Liver (tissue), 9 donors: Measurements from ENCODE around the gene PDLIM5. TPM values are rescaled to one million over a fixed set of nuclear protein-coding genes. Genes with fewer than 3 reads are reported as not detected.

Experiments
- DNase-seq: peaks from one replicate; pipeline ENCODE4 v3.0.0-alpha.2; 2017; ENCODE audit warnings: low spot score
- H3K27ac ChIP-seq, 2 donors: one replicate each; pipeline ENCODE4 v1.7.0; 2013; ENCODE audit warnings: inconsistent platforms in 2 of 2, low read length in 2 of 2, control low read depth in 1 of 2, low read depth in 1 of 2, mild to moderate bottlenecking in 1 of 2
- H3K27me3 ChIP-seq, 4 donors: one replicate each; pipeline versions ENCODE4 v1.6.1 to v1.7.0; 2013; ENCODE audit warnings: low read length in 3 of 4, inconsistent platforms in 1 of 4, mild to moderate bottlenecking in 1 of 4, moderate library complexity in 1 of 4; ENCODE audit not compliant: control insufficient read depth in 4 of 4, insufficient read depth in 4 of 4
- H3K36me3 ChIP-seq, 4 donors: one replicate each; pipeline versions ENCODE4 v1.6.1 to v1.7.0; 2013; ENCODE audit warnings: low read length in 3 of 4, mild to moderate bottlenecking in 3 of 4, low read depth in 1 of 4, moderate library complexity in 1 of 4; ENCODE audit not compliant: control insufficient read depth in 4 of 4, insufficient read depth in 3 of 4
- H3K4me1 ChIP-seq, 4 donors: one replicate each; pipeline versions ENCODE4 v1.6.1 to v1.7.0; 2013; ENCODE audit warnings: low read length in 3 of 4, mild to moderate bottlenecking in 3 of 4, moderate library complexity in 1 of 4; ENCODE audit not compliant: control insufficient read depth in 4 of 4, insufficient read depth in 4 of 4
- H3K4me3 ChIP-seq, 3 donors: one replicate each; pipeline versions ENCODE4 v1.6.1 to v1.7.0; 2013; ENCODE audit warnings: low read length in 3 of 3, control low read depth in 1 of 3, low read depth in 1 of 3, mild to moderate bottlenecking in 1 of 3
- H3K9ac ChIP-seq, 2 donors: one replicate each; pipeline ENCODE4 v1.7.0; 2013; ENCODE audit warnings: low read length in 2 of 2, mild to moderate bottlenecking in 2 of 2, moderate library complexity in 2 of 2, control low read depth in 1 of 2, low read depth in 1 of 2
- H3K9me3 ChIP-seq, 4 donors: one replicate each; pipeline versions ENCODE4 v1.6.1 to v1.7.0; 2013; ENCODE audit warnings: low read length in 3 of 4; ENCODE audit not compliant: control insufficient read depth in 4 of 4
- EGR1 ChIP-seq, 2 donors: IDR thresholded peaks; 2 replicates each; pipeline ENCODE4 v1.6.1; 2016 to 2018; ENCODE audit warnings: antibody characterized with exemption in 2 of 2, low read depth in 2 of 2
- FOXA1 ChIP-seq: IDR thresholded peaks from 2 replicates; pipeline ENCODE4 v1.6.1; 2016; ENCODE audit warnings: antibody characterized with exemption
- FOXA2 ChIP-seq: IDR thresholded peaks from 2 replicates; pipeline ENCODE4 v1.6.1; 2016; ENCODE audit warnings: antibody characterized with exemption
- GABPA ChIP-seq, 2 donors: IDR thresholded peaks in 1 of 2; conservative IDR thresholded peaks in 1 of 2; 2 replicates each; pipeline ENCODE4 v1.6.1; 2016; ENCODE audit warnings: antibody characterized with exemption in 2 of 2, mild to moderate bottlenecking in 1 of 2, moderate library complexity in 1 of 2
- HNF4A ChIP-seq, 2 donors: conservative IDR thresholded peaks; 2 replicates each; pipeline ENCODE4 v1.6.1; 2016; ENCODE audit warnings: antibody characterized with exemption in 2 of 2, mild to moderate bottlenecking in 2 of 2
- HNF4G ChIP-seq: IDR thresholded peaks from 2 replicates; pipeline ENCODE4 v1.6.1; 2016; ENCODE audit warnings: antibody characterized with exemption
- NR2F2 ChIP-seq: IDR thresholded peaks from 2 replicates; pipeline ENCODE4 v1.6.1; 2016; ENCODE audit warnings: antibody characterized with exemption
- RAD21 ChIP-seq, 2 donors: IDR thresholded peaks; 2 replicates each; pipeline ENCODE4 v1.6.1; 2016; ENCODE audit warnings: antibody characterized with exemption in 2 of 2, mild to moderate bottlenecking in 2 of 2
- RXRA ChIP-seq, 2 donors: IDR thresholded peaks; 2 replicates each; pipeline ENCODE4 v1.6.1; 2017 to 2018; ENCODE audit warnings: antibody characterized with exemption in 2 of 2, mild to moderate bottlenecking in 1 of 2
- SP1 ChIP-seq: IDR thresholded peaks from 2 replicates; pipeline ENCODE4 v1.6.1; 2018; ENCODE audit warnings: antibody characterized with exemption, mild to moderate bottlenecking
- TAF1 ChIP-seq: conservative IDR thresholded peaks from 2 replicates; pipeline ENCODE4 v1.6.1; 2016; ENCODE audit warnings: antibody characterized with exemption, mild to moderate bottlenecking
- YY1 ChIP-seq: IDR thresholded peaks from 2 replicates; pipeline ENCODE4 v1.6.1; 2016; ENCODE audit warnings: antibody characterized with exemption, mild to moderate bottlenecking
- WGBS: extraction: QIAGEN DNeasy Blood & Tissue Kit; methylation state at CpG from one replicate; pipeline ENCODE4 v1.1.7; 2013; 5-methylcytosine and 5-hydroxymethylcytosine counted together
- polyA plus RNA-seq, 2 donors: library from polyadenylated mRNA; stranded (reverse) in 1 of 2; unstranded in 1 of 2; fragments of 200-250 nt in 1 of 2; fragments of >200 nt in 1 of 2; fragmentation: Nextera tagmentation in 1 of 2; extraction: Ambion mirVana in 1 of 2; gene quantifications; one replicate each; pipeline versions ENCODE4 v1.2.1 to v1.2.3, GENCODE V29; 2013 to 2015
- total RNA-seq, 2 donors: library from RNA; depleted of rRNA; stranded (reverse); fragments of >200 nt; gene quantifications; one replicate each; pipeline ENCODE4 v1.2.3, GENCODE V29; 2014
- TF ChIP-seq, protein P1 (sequence below): IDR thresholded peaks from 2 replicates; pipeline ENCODE4 v1.6.1; 2016; ENCODE audit warnings: antibody characterized with exemption
- TF ChIP-seq, protein P2 (sequence below): IDR thresholded peaks from 2 replicates; pipeline ENCODE4 v1.6.1; 2016; ENCODE audit warnings: antibody characterized with exemption
- TF ChIP-seq, protein P3 (sequence below): fragments of 150-350 bp; IDR thresholded peaks from 2 replicates; pipeline ENCODE4 v1.5.1; 2017; ENCODE audit warnings: improper control_type of control experiment, low read depth, low read length; ENCODE audit not compliant: missing input control
- TF ChIP-seq, protein P4 (sequence below): IDR thresholded peaks from 2 replicates; pipeline ENCODE4 v1.6.1; 2016; ENCODE audit warnings: antibody characterized with exemption
- TF ChIP-seq, protein P5 (sequence below): IDR thresholded peaks from 2 replicates; pipeline ENCODE4 v1.6.1; 2016; ENCODE audit warnings: antibody characterized with exemption, mild to moderate bottlenecking
- donor health status: healthy.
- donor health status: healthy.
- donor health status: healthy.
- donor health status: healthy.
- donor health status: healthy.

The PDLIM5 gene
- total and polyA plus RNA-seq, 4 donors: 19.1 to 114 (median 67.8) TPM

DNA sequence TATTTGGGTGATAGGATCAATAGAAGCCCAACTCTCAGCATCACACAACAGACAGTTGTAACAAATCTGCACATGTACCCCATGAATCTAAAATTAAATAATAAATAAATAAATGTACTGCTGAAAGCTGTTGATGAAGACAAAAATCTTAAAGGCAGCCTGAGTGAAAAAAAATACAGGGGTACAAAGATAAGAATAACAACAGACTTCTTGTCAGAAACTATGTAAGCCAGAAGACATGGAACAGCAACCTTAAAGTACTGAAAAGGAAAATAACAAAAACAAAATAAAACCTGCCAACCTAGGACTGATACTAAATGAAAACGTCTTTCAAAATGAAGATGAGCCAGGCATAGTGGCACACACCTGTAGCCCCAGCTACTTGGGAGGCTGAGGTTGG lies 25.0 kb upstream of the PDLIM5 start:
- no peaks in the 10 kb centered on the region for H3K36me3 ChIP-seq
- H3K4me3 ChIP-seq: no peak overlapping the region
- peaks cover 0 to 11% (median 2%) of the 10 kb centered on the region in 4 donors for H3K9me3 ChIP-seq
- no peak overlapping the region for H3K9ac ChIP-seq
- DNase-seq: no peak
- H3K27ac ChIP-seq: no peak overlapping the region
- no peak for TF ChIP-seq GABPA (IDR thresholded peaks at IDR 0.05 in 1 of 2, conservative IDR thresholded peaks at IDR 0.05 in 1 of 2)
- no peak for TF ChIP-seq FOXA1
- TF ChIP-seq EGR1 (IDR thresholded peaks at IDR 0.05; ENCODE audit: low read depth in 2 of 2): no peak
- TF ChIP-seq, protein P1, sequence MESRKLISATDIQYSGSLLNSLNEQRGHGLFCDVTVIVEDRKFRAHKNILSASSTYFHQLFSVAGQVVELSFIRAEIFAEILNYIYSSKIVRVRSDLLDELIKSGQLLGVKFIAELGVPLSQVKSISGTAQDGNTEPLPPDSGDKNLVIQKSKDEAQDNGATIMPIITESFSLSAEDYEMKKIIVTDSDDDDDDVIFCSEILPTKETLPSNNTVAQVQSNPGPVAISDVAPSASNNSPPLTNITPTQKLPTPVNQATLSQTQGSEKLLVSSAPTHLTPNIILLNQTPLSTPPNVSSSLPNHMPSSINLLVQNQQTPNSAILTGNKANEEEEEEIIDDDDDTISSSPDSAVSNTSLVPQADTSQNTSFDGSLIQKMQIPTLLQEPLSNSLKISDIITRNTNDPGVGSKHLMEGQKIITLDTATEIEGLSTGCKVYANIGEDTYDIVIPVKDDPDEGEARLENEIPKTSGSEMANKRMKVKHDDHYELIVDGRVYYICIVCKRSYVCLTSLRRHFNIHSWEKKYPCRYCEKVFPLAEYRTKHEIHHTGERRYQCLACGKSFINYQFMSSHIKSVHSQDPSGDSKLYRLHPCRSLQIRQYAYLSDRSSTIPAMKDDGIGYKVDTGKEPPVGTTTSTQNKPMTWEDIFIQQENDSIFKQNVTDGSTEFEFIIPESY: no peak
- no peak for TF ChIP-seq FOXA2
- TF ChIP-seq TAF1: no peak
- TF ChIP-seq, protein P2, sequence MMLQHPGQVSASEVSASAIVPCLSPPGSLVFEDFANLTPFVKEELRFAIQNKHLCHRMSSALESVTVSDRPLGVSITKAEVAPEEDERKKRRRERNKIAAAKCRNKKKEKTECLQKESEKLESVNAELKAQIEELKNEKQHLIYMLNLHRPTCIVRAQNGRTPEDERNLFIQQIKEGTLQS: no peak
- no peak for TF ChIP-seq NR2F2
- TF ChIP-seq YY1: no peak
- TF ChIP-seq SP1: no peak
- TF ChIP-seq, protein P3, sequence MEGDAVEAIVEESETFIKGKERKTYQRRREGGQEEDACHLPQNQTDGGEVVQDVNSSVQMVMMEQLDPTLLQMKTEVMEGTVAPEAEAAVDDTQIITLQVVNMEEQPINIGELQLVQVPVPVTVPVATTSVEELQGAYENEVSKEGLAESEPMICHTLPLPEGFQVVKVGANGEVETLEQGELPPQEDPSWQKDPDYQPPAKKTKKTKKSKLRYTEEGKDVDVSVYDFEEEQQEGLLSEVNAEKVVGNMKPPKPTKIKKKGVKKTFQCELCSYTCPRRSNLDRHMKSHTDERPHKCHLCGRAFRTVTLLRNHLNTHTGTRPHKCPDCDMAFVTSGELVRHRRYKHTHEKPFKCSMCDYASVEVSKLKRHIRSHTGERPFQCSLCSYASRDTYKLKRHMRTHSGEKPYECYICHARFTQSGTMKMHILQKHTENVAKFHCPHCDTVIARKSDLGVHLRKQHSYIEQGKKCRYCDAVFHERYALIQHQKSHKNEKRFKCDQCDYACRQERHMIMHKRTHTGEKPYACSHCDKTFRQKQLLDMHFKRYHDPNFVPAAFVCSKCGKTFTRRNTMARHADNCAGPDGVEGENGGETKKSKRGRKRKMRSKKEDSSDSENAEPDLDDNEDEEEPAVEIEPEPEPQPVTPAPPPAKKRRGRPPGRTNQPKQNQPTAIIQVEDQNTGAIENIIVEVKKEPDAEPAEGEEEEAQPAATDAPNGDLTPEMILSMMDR: no peak
- no peak for TF ChIP-seq RAD21 (IDR thresholded peaks at IDR 0.05)
- TF ChIP-seq, protein P4, sequence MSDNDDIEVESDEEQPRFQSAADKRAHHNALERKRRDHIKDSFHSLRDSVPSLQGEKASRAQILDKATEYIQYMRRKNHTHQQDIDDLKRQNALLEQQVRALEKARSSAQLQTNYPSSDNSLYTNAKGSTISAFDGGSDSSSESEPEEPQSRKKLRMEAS: no peak
- no peak for TF ChIP-seq HNF4A (conservative IDR thresholded peaks at IDR 0.05)
- TF ChIP-seq, protein P5, sequence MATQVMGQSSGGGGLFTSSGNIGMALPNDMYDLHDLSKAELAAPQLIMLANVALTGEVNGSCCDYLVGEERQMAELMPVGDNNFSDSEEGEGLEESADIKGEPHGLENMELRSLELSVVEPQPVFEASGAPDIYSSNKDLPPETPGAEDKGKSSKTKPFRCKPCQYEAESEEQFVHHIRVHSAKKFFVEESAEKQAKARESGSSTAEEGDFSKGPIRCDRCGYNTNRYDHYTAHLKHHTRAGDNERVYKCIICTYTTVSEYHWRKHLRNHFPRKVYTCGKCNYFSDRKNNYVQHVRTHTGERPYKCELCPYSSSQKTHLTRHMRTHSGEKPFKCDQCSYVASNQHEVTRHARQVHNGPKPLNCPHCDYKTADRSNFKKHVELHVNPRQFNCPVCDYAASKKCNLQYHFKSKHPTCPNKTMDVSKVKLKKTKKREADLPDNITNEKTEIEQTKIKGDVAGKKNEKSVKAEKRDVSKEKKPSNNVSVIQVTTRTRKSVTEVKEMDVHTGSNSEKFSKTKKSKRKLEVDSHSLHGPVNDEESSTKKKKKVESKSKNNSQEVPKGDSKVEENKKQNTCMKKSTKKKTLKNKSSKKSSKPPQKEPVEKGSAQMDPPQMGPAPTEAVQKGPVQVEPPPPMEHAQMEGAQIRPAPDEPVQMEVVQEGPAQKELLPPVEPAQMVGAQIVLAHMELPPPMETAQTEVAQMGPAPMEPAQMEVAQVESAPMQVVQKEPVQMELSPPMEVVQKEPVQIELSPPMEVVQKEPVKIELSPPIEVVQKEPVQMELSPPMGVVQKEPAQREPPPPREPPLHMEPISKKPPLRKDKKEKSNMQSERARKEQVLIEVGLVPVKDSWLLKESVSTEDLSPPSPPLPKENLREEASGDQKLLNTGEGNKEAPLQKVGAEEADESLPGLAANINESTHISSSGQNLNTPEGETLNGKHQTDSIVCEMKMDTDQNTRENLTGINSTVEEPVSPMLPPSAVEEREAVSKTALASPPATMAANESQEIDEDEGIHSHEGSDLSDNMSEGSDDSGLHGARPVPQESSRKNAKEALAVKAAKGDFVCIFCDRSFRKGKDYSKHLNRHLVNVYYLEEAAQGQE: no peak
- TF ChIP-seq RXRA (IDR thresholded peaks at IDR 0.05): no peak
- no peak for TF ChIP-seq HNF4G
- no peaks in the 10 kb centered on the region for H3K27me3 ChIP-seq
- 67% methylated on average over 1 of the region's 1 CpG for WGBS
- no peaks in the 10 kb centered on the region for H3K4me1 ChIP-seq

DNA sequence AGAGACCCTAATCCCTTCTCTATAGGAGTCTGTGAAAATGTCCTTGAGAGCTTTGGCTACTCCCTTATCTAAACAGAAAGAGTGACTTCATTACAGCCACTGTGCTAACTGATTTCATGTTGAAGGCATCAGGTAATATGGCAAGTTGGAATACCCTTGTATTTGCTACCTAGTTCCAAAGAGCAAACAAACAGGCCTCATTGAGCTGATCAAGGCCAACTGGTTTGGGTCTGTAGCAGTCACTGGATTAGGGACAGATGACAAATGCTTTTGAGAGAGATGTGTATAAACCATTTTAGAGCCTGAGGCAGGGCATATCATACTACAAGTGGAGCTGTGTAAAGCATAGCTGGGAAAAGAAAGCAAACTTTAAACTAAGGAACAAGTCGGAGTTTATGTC lies 22.9 kb upstream of the PDLIM5 start:
- DNase-seq: no peak
- H3K27me3 ChIP-seq: no peaks in the 10 kb centered on the region
- no peak overlapping the region for H3K4me3 ChIP-seq
- no peaks in the 10 kb centered on the region for H3K36me3 ChIP-seq
- H3K9me3 ChIP-seq: peaks cover 0 to 11% (median 2%) of the 10 kb centered on the region in 4 donors
- TF ChIP-seq, protein P1: no peak
- TF ChIP-seq HNF4A (conservative IDR thresholded peaks at IDR 0.05): peak; percentile 29 to 53
- no peak overlapping the region for H3K9ac ChIP-seq
- H3K27ac ChIP-seq: no peak overlapping the region
- H3K4me1 ChIP-seq: no peaks in the 10 kb centered on the region
- 88% methylated on average over 1 of the region's 1 CpG for WGBS
